Hepatocyte (in vitro differentiated cells): ENCODE measurements around the gene C5AR1. TPM values are rescaled to one million over a fixed set of nuclear protein-coding genes. Genes with fewer than 3 reads are reported as not detected.
"Not testable (repeated sequence)": the region's sequence is repeated elsewhere in the genome, so short reads cannot be mapped to it uniquely, and the experiment has no call there.

Source experiments
- DNase-seq: peaks from one replicate; pipeline ENCODE4 v3.0.0-alpha.2; 2016; ENCODE audit warnings: low spot score
- H2AFZ ChIP-seq: fragments of 200-600 bp; sonication (generic); 2 replicates; pipeline ENCODE4 v1.6.0; 2016; ENCODE audit warnings: antibody characterized with exemption, mild to moderate bottlenecking
- H3K27ac ChIP-seq: fragments of 200-600 bp; sonication (generic); 2 replicates; pipeline ENCODE4 v1.5.1; 2016; ENCODE audit warnings: mild to moderate bottlenecking
- H3K27me3 ChIP-seq: fragments of 200-600 bp; sonication (generic); 2 replicates; pipeline ENCODE4 v1.6.1; 2016
- H3K36me3 ChIP-seq: fragments of 200-600 bp; sonication (generic); replicated peaks from 2 replicates; pipeline ENCODE4 v1.5.1; 2016; ENCODE audit warnings: low read depth; ENCODE audit not compliant: insufficient read depth
- H3K4me1 ChIP-seq: fragments of 200-600 bp; sonication (generic); 2 replicates; pipeline ENCODE4 v1.5.1; 2016; ENCODE audit warnings: mild to moderate bottlenecking, moderate library complexity; ENCODE audit not compliant: insufficient read depth
- H3K4me2 ChIP-seq: fragments of 200-600 bp; sonication (generic); 2 replicates; pipeline ENCODE4 v1.6.0; 2016
- H3K4me3 ChIP-seq: fragments of 200-600 bp; sonication (generic); 2 replicates; pipeline ENCODE4 v1.5.1; 2016; ENCODE audit warnings: mild to moderate bottlenecking
- H3K79me2 ChIP-seq: fragments of 200-600 bp; sonication (generic); 2 replicates; pipeline ENCODE4 v1.6.0; 2017; ENCODE audit warnings: mild to moderate bottlenecking
- H3K9me2 ChIP-seq: fragments of 200-600 bp; sonication (generic); replicated peaks from 2 replicates; pipeline ENCODE4 v1.6.0; 2017; ENCODE audit warnings: mild to moderate bottlenecking; ENCODE audit not compliant: insufficient read depth
- H3K9me3 ChIP-seq: fragments of 200-600 bp; sonication (generic); 2 replicates; pipeline ENCODE4 v1.5.1; 2016; ENCODE audit warnings: low read depth, mild to moderate bottlenecking
- H4K20me1 ChIP-seq: fragments of 200-600 bp; sonication (generic); 2 replicates; pipeline ENCODE4 v1.6.0; 2016; ENCODE audit warnings: mild to moderate bottlenecking; ENCODE audit not compliant: insufficient read depth, poor library complexity, severe bottlenecking
- CTCF ChIP-seq: fragments of 200-600 bp; sonication (generic); IDR thresholded peaks from 2 replicates; pipeline ENCODE4 v1.5.1; 2016; ENCODE audit warnings: antibody characterized with exemption, mild to moderate bottlenecking; ENCODE audit not compliant: poor library complexity
- EZH2 ChIP-seq: fragments of 200-600 bp; sonication (generic); IDR thresholded peaks from 2 replicates; pipeline ENCODE4 v1.6.1; 2016; ENCODE audit warnings: antibody characterized with exemption, mild to moderate bottlenecking, borderline replicate concordance
- EZH2phosphoT487 ChIP-seq: fragments of 200-600 bp; sonication (generic); IDR thresholded peaks from one replicate; pipeline ENCODE4 v1.6.1; 2018; ENCODE audit warnings: antibody characterized with exemption, mild to moderate bottlenecking, low read depth, moderate library complexity; ENCODE audit not compliant: unreplicated experiment, severe bottlenecking
- WGBS: methylation state at CpG from one replicate; pipeline ENCODE4 v1.1.6; 2016; ENCODE audit warnings: low lambda C conversion rate; ENCODE audit errors: missing lambda C conversion rate; 5-methylcytosine and 5-hydroxymethylcytosine counted together
- polyA plus RNA-seq: library from polyadenylated mRNA; unstranded; fragments of >200 nt; fragmentation: Nextera tagmentation; extraction: Ambion mirVana; gene quantifications from 2 replicates; pipeline ENCODE4 v1.2.1, GENCODE V29; 2016
- total RNA-seq: library from RNA; depleted of rRNA; stranded (reverse); fragments of >200 nt; gene quantifications from 2 replicates; pipeline ENCODE4 v1.2.3, GENCODE V29; 2014

The C5AR1 gene
- total RNA-seq (0.43 and 0.96 TPM in 2 replicates), polyA plus RNA-seq (0.99 and 3.2 TPM in 2 replicates)

- Histone ChIP-seq H3K4me3 (no peak within 1 kb of the TSS), H3K27ac (no peak within 1 kb of the TSS), H3K9me2 (no peaks in the 10 kb centered on the region)
Observed at GRCh38 chr19:47309608-47310007, at the start of gene C5AR1. TSS of gene C5AR1 (plus strand) at chr19:47309861. CDS start at chr19:47309896, 35 bp downstream.

GRCh38 chr19:47260476-47260875 is 49.2 kb upstream of the C5AR1 start:
- H4K20me1 ChIP-seq: no peaks in the 10 kb centered on the region
- H3K4me2 ChIP-seq: no peak overlapping the region
- H3K79me2 ChIP-seq: peaks cover 24% of the 10 kb centered on the region
- no peaks in the 10 kb centered on the region for H3K36me3 ChIP-seq
- peaks cover 19% of the 10 kb centered on the region for H3K4me1 ChIP-seq
- WGBS: 98% methylated on average over 17 of the region's 17 CpGs
- no peak overlapping the region for H3K27ac ChIP-seq
- H3K27me3 ChIP-seq: no peaks in the 10 kb centered on the region
- TF ChIP-seq CTCF: no peak
- no peak for TF ChIP-seq EZH2phosphoT487
- no peak for TF ChIP-seq EZH2
- H2AFZ ChIP-seq: no peak overlapping the region
- DNase-seq: no peak
- no peaks in the 10 kb centered on the region for H3K9me2 ChIP-seq
- no peaks in the 10 kb centered on the region for H3K9me3 ChIP-seq
- H3K4me3 ChIP-seq: no peak overlapping the region

More at GRCh38 chr19:47309608-47310007, at the start of gene C5AR1:
- no peak within 1 kb of the TSS for H3K4me2 ChIP-seq
- no peaks in the 10 kb centered on the region for H4K20me1 ChIP-seq
- WGBS: 77% methylated on average over 12 of the region's 12 CpGs
- DNase-seq: no peak
- no peaks in the 10 kb centered on the region for H3K79me2 ChIP-seq
- no peak within 1 kb of the TSS for H2AFZ ChIP-seq
- TF ChIP-seq EZH2phosphoT487: no peak
- H3K9me3 ChIP-seq: no peaks in the 10 kb centered on the region
- no peaks in the 10 kb centered on the region for H3K27me3 ChIP-seq
- no peaks in the 10 kb centered on the region for H3K4me1 ChIP-seq
- H3K36me3 ChIP-seq: no peaks in the 10 kb centered on the region

- not testable (repeated sequence) for H4K20me1 ChIP-seq, H2AFZ ChIP-seq, H3K27me3 ChIP-seq, H3K4me3 ChIP-seq, H3K9me3 ChIP-seq, DNase-seq, H3K27ac ChIP-seq, H3K4me2 ChIP-seq, H3K9me2 ChIP-seq, H3K36me3 ChIP-seq
- Histone ChIP-seq H3K79me2 (peaks cover 24% of the 10 kb centered on the region), H3K4me1 (peaks cover 19% of the 10 kb centered on the region)
- WGBS: 96% methylated on average over 14 of the region's 14 CpGs
Observed at GRCh38 chr19:47261946-47262793, 47.5 kb upstream of the C5AR1 start.

GRCh38 chr19:47264629-47265028 is 45.0 kb upstream of the C5AR1 start:
- H3K9me3 ChIP-seq: no peaks in the 10 kb centered on the region
- peaks cover 4% of the 10 kb centered on the region for H3K79me2 ChIP-seq
- H3K4me3 ChIP-seq: no peak overlapping the region
- no peak for DNase-seq
- H3K27ac ChIP-seq: no peak overlapping the region
- no peaks in the 10 kb centered on the region for H3K4me1 ChIP-seq
- no peak overlapping the region for H3K4me2 ChIP-seq
- TF ChIP-seq EZH2phosphoT487 (no peak), CTCF (no peak), EZH2 (no peak)
- H3K36me3 ChIP-seq: no peaks in the 10 kb centered on the region
- H3K27me3 ChIP-seq: no peaks in the 10 kb centered on the region
- WGBS: 98% methylated on average over 30 of the region's 30 CpGs
- H4K20me1 ChIP-seq: no peaks in the 10 kb centered on the region
- no peaks in the 10 kb centered on the region for H3K9me2 ChIP-seq
- no peak overlapping the region for H2AFZ ChIP-seq
